ENCODE measurements around the gene C9.

DNA sequence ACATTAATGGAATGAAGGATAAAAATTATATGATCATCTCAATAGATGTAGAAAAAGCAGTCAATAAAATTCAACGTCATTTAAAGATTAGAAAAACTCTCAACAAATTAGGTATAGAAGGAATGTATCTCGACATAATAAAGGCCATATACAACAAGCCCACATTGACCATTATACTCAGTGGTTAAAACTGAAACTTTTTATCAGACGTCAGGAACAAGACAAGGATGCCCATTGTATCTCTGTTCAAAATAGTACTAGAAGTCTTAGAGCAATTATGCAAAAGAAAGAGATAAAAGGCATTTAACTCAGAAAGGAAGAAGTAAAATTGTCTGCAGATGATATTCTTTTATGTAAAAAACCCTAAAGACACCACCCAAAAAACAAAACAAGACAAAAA is 40.8 kb downstream of the C9 start:
- TF ChIP-seq, protein P1, sequence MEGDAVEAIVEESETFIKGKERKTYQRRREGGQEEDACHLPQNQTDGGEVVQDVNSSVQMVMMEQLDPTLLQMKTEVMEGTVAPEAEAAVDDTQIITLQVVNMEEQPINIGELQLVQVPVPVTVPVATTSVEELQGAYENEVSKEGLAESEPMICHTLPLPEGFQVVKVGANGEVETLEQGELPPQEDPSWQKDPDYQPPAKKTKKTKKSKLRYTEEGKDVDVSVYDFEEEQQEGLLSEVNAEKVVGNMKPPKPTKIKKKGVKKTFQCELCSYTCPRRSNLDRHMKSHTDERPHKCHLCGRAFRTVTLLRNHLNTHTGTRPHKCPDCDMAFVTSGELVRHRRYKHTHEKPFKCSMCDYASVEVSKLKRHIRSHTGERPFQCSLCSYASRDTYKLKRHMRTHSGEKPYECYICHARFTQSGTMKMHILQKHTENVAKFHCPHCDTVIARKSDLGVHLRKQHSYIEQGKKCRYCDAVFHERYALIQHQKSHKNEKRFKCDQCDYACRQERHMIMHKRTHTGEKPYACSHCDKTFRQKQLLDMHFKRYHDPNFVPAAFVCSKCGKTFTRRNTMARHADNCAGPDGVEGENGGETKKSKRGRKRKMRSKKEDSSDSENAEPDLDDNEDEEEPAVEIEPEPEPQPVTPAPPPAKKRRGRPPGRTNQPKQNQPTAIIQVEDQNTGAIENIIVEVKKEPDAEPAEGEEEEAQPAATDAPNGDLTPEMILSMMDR (IDR thresholded peaks at IDR 0.05), result no peak
- no peak for TF ChIP-seq POLR2A (IDR thresholded peaks at IDR 0.05)
